ENCODE results near the gene POLDIP3.
"Not testable (repeated sequence)": the region's sequence is repeated elsewhere in the genome, so short reads cannot be mapped to it uniquely, and the experiment has no call there.

POLDIP3 gene

GRCh38 chr22:42548597-42549330 lies 65.9 kb downstream of the POLDIP3 start:
- Mint-ChIP-seq H3K27ac (no peak overlapping the region), H3K36me3 (ENCODE audit: low read depth) (no peaks in the 10 kb centered on the region), H3K27me3 (no peaks in the 10 kb centered on the region), H3K9me3 (no peaks in the 10 kb centered on the region), H3K4me3 (no peak overlapping the region), H3K4me1 (ENCODE audit: low read depth) (peaks cover 9% of the 10 kb centered on the region)
- DNase-seq = no peak

- not testable (repeated sequence) for DNase-seq; H3K4me3 Mint-ChIP-seq; H3K27me3 Mint-ChIP-seq; H3K4me1 Mint-ChIP-seq (ENCODE audit: low read depth); H3K27ac Mint-ChIP-seq; H3K36me3 Mint-ChIP-seq (ENCODE audit: low read depth); H3K9me3 Mint-ChIP-seq
Measured at GRCh38 chr22:42548126-42548525, 66.6 kb downstream of the POLDIP3 start.

DNA sequence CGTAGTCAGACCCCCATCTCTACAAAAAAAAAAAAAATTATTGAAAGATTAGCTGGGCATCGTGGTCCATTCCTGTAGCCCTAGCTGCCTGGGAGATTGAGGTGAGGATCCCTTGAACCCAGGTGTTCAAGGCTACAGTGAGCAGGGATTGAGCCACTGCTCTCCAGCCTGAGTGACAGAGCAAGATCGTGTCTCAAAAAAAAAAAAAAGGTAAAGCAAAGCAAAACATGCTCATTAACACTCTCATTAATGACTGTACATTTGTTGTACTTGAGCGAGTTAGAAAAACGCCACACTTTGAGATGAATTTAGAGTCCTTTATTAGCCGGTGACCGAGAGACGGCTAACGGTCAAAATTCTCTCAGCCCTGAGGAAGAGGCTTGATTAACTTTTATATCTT lies 67.1 kb downstream of the POLDIP3 start:
- H3K9me3 Mint-ChIP-seq = no peaks in the 10 kb centered on the region
- H3K27ac Mint-ChIP-seq = no peak overlapping the region
- no peaks in the 10 kb centered on the region for H3K36me3 Mint-ChIP-seq (ENCODE audit: low read depth)
- H3K4me3 Mint-ChIP-seq = no peak overlapping the region
- no peak for DNase-seq
- peaks cover 6% of the 10 kb centered on the region for H3K4me1 Mint-ChIP-seq (ENCODE audit: low read depth)
- H3K27me3 Mint-ChIP-seq = no peaks in the 10 kb centered on the region

GRCh38 chr22:42544686-42545085 lies 70.0 kb downstream of the POLDIP3 start:
- Mint-ChIP-seq H3K4me1 (ENCODE audit: low read depth) (no peaks in the 10 kb centered on the region), H3K36me3 (ENCODE audit: low read depth) (no peaks in the 10 kb centered on the region), H3K9me3 (no peaks in the 10 kb centered on the region), H3K4me3 (no peak overlapping the region), H3K27ac (no peak overlapping the region), H3K27me3 (no peaks in the 10 kb centered on the region)
- DNase-seq = no peak

GRCh38 chr22:42539236-42539771 lies 75.4 kb downstream of the POLDIP3 start:
- not testable (repeated sequence) for H3K27ac Mint-ChIP-seq; H3K4me3 Mint-ChIP-seq; H3K9me3 Mint-ChIP-seq; H3K27me3 Mint-ChIP-seq; DNase-seq; H3K36me3 Mint-ChIP-seq (ENCODE audit: low read depth)
- peaks cover 15% of the 10 kb centered on the region for H3K4me1 Mint-ChIP-seq (ENCODE audit: low read depth)

GRCh38 chr22:42537199-42537831 lies 77.4 kb downstream of the POLDIP3 start:
- H3K27ac Mint-ChIP-seq = peak overlapping the region; percentile 51
- not testable (repeated sequence) for DNase-seq

DNA sequence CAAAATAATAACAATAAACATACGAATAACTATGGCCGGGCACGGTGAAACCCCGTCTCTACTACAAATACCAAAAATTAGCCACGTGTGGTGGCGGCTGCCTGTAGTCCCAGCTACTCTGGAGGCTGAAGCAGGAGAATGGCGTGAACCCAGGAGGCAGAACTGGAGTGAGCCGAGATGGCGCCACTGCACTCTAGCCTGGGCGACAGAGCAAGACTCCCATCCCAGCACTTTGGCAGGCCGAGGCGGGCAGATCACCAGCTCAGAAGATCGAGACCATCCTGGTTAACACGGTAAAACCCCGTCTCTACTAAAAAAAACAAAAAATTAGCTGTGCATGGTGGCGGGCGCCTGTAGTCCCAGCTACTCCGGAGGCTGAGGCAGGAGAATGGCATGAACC lies 78.0 kb downstream of the POLDIP3 start:
- not testable (repeated sequence) for DNase-seq; H3K27me3 Mint-ChIP-seq; H3K27ac Mint-ChIP-seq; H3K4me3 Mint-ChIP-seq; H3K36me3 Mint-ChIP-seq (ENCODE audit: low read depth); H3K9me3 Mint-ChIP-seq
- peaks cover 28% of the 10 kb centered on the region for H3K4me1 Mint-ChIP-seq (ENCODE audit: low read depth)

More at GRCh38 chr22:42537199-42537831, 77.4 kb downstream of the POLDIP3 start:
- not testable (repeated sequence) for H3K27me3 Mint-ChIP-seq; H3K36me3 Mint-ChIP-seq (ENCODE audit: low read depth); H3K4me3 Mint-ChIP-seq; H3K9me3 Mint-ChIP-seq
- peaks cover 28% of the 10 kb centered on the region for H3K4me1 Mint-ChIP-seq (ENCODE audit: low read depth)

- Mint-ChIP-seq H3K4me3 (no peak overlapping the region), H3K36me3 (ENCODE audit: low read depth) (no peaks in the 10 kb centered on the region), H3K9me3 (no peaks in the 10 kb centered on the region), H3K27ac (no peak overlapping the region), H3K4me1 (ENCODE audit: low read depth) (peaks cover 28% of the 10 kb centered on the region), H3K27me3 (no peaks in the 10 kb centered on the region)
- no peak for DNase-seq
Measured at GRCh38 chr22:42536166-42536565, 78.5 kb downstream of the POLDIP3 start.

GRCh38 chr22:42535082-42535731 lies 79.5 kb downstream of the POLDIP3 start:
- H3K27ac Mint-ChIP-seq; H3K4me3 Mint-ChIP-seq; H3K9me3 Mint-ChIP-seq; DNase-seq; H3K36me3 Mint-ChIP-seq (ENCODE audit: low read depth); H3K27me3 Mint-ChIP-seq: not testable (repeated sequence)
- H3K4me1 Mint-ChIP-seq (ENCODE audit: low read depth) = peaks cover 28% of the 10 kb centered on the region

Measured in activated T-cell treated with anti-CD3 and anti-CD28 coated beads, Interleukin-2, amount 50 U/mL, for 24 hours (primary cell).